IMR-90 (cell line): ENCODE results near the gene SEL1L3. TPM values are rescaled to one million over a fixed set of nuclear protein-coding genes. Genes with fewer than 3 reads are reported as not detected.

ENCODE experiments used
- ATAC-seq: fragments of 200-7000 bp; cut with Tn5 transposase; 2 replicates; pipeline ENCODE4 v1.9.1; 2020; ENCODE audit warnings: low read depth, mild to moderate bottlenecking, moderate library complexity
- BruUV-seq: library from RNA; stranded (reverse); fragments of 400-500 nt; replicated peaks from 2 replicates; lab custom pipeline; 2021; lab: Mats Ljungman, UMichigan
- CTCF ChIA-PET: fragments of 300-600 bp; formaldehyde crosslinking; extraction: SDS; loops from one replicate; lab custom pipeline; 2021; ENCODE audit warnings: antibody characterized with exemption; lab: Yijun Ruan, JAX
- POLR2A ChIA-PET: fragments of 300-600 bp; sonication (Branson Sonifier 250); formaldehyde crosslinking; loops from one replicate; lab custom pipeline; 2022; ENCODE audit warnings: antibody characterized with exemption; ENCODE audit not compliant: unreplicated experiment; lab: Charles Lee
- DNase-seq: peaks from one replicate; pipeline ENCODE4 v3.0.0; 2013
- H2AFZ ChIP-seq: replicated peaks from 2 replicates; pipeline ENCODE3; 2013; ENCODE audit warnings: low read length, mild to moderate bottlenecking; ENCODE audit not compliant: poor library complexity
- H2AK5ac ChIP-seq: 2 replicates; pipeline ENCODE4 v1.6.1; 2013; ENCODE audit warnings: low read depth, low read length, inconsistent platforms
- H2AK9ac ChIP-seq: replicated peaks from 2 replicates; pipeline ENCODE3; 2013; ENCODE audit warnings: mild to moderate bottlenecking, low read depth, low read length, moderate library complexity; ENCODE audit not compliant: poor library complexity
- H2BK120ac ChIP-seq: 2 replicates; pipeline ENCODE4 v1.6.1; 2013; ENCODE audit warnings: low read depth, low read length, inconsistent platforms
- H2BK15ac ChIP-seq: 3 replicates; pipeline ENCODE4 v1.6.1; 2013; ENCODE audit warnings: low read depth, low read length, inconsistent platforms
- H2BK20ac ChIP-seq: 2 replicates; pipeline ENCODE4 v1.6.1; 2013; ENCODE audit warnings: low read depth, mild to moderate bottlenecking, inconsistent platforms, low read length, moderate library complexity
- H2BK5ac ChIP-seq: 2 replicates; pipeline ENCODE4 v1.6.1; 2013; ENCODE audit warnings: mild to moderate bottlenecking, low read depth, low read length, inconsistent platforms; ENCODE audit not compliant: poor library complexity, severe bottlenecking
- H3K14ac ChIP-seq: replicated peaks from 2 replicates; pipeline ENCODE4 v1.6.1; 2013; ENCODE audit warnings: low read depth, low read length, inconsistent platforms
- H3K18ac ChIP-seq: 2 replicates; pipeline ENCODE4 v1.6.1; 2013; ENCODE audit warnings: low read depth, low read length, control low read depth
- H3K23ac ChIP-seq: 2 replicates; pipeline ENCODE4 v1.6.1; 2013; ENCODE audit warnings: low read depth, low read length, inconsistent platforms
- H3K27ac ChIP-seq: 2 replicates; pipeline ENCODE4 v1.5.1; 2013; ENCODE audit warnings: mild to moderate bottlenecking, control low read depth, low read length; ENCODE audit not compliant: insufficient read depth
- H3K27me3 ChIP-seq: 2 replicates; pipeline ENCODE4 v1.6.1; 2013; ENCODE audit warnings: low read length; ENCODE audit not compliant: control insufficient read depth, insufficient read depth
- H3K36me3 ChIP-seq: 2 replicates; pipeline ENCODE4 v1.6.1; 2013; ENCODE audit warnings: low read length, mixed read lengths; ENCODE audit not compliant: control insufficient read depth, insufficient read depth
- H3K4ac ChIP-seq: 2 replicates; pipeline ENCODE4 v1.6.1; 2013; ENCODE audit warnings: low read depth, low read length, inconsistent platforms
- H3K4me1 ChIP-seq: 2 replicates; pipeline ENCODE4 v1.6.1; 2013; ENCODE audit warnings: low read length, mixed read lengths; ENCODE audit not compliant: control insufficient read depth, insufficient read depth
- H3K4me2 ChIP-seq: 2 replicates; pipeline ENCODE4 v1.6.1; 2013; ENCODE audit warnings: low read depth, mild to moderate bottlenecking, control low read depth, low read length, moderate library complexity
- H3K4me3 ChIP-seq: 2 replicates; pipeline ENCODE4 v1.5.1; 2013; ENCODE audit warnings: low read depth, mild to moderate bottlenecking, control low read depth, low read length, moderate library complexity; ENCODE audit not compliant: insufficient read depth
- H3K56ac ChIP-seq: 2 replicates; pipeline ENCODE4 v1.6.1; 2013; ENCODE audit warnings: low read length, inconsistent platforms; ENCODE audit not compliant: insufficient read depth; ENCODE audit errors: extremely low read depth
- H3K79me1 ChIP-seq, 2 experiments: 2 replicates each; pipeline ENCODE4 v1.6.1; 2013; ENCODE audit warnings: low read length in 2 of 2, inconsistent platforms in 1 of 2, low read depth in 1 of 2
- H3K9ac ChIP-seq: 2 replicates; pipeline ENCODE4 v1.6.1; 2013; ENCODE audit warnings: low read depth, low read length, control low read depth
- H3K9me1 ChIP-seq: 2 replicates; pipeline ENCODE4 v1.6.1; 2013; ENCODE audit warnings: low read length, inconsistent platforms; ENCODE audit not compliant: insufficient read depth
- H3K9me3 ChIP-seq: 2 replicates; pipeline ENCODE4 v1.6.1; 2013; ENCODE audit warnings: low read length; ENCODE audit not compliant: control insufficient read depth, insufficient read depth
- H4K20me1 ChIP-seq: 2 replicates; pipeline ENCODE4 v1.6.1; 2013; ENCODE audit warnings: low read length, inconsistent platforms; ENCODE audit not compliant: insufficient read depth
- H4K5ac ChIP-seq: 2 replicates; pipeline ENCODE4 v1.6.1; 2013; ENCODE audit warnings: mild to moderate bottlenecking, low read depth, low read length, control low read depth
- H4K8ac ChIP-seq, 2 experiments: 2 replicates each; pipeline ENCODE4 v1.6.1; 2013; ENCODE audit warnings: low read depth in 2 of 2, low read length in 2 of 2, control low read depth in 1 of 2, inconsistent platforms in 1 of 2
- H4K91ac ChIP-seq: 2 replicates; pipeline ENCODE4 v1.6.1; 2013; ENCODE audit warnings: low read depth, low read length, inconsistent platforms; ENCODE audit not compliant: insufficient read depth
- CEBPB ChIP-seq: IDR thresholded peaks from 2 replicates; pipeline ENCODE4 v1.6.1; 2012; ENCODE audit warnings: low read depth, low read length, improper control_type of control experiment
- FOS ChIP-seq: fragments of 150-350 bp; IDR thresholded peaks from 2 replicates; pipeline ENCODE4 v1.6.1; 2016; ENCODE audit warnings: low read depth, low read length
- MAFK ChIP-seq: IDR thresholded peaks from 2 replicates; pipeline ENCODE4 v1.6.1; 2012; ENCODE audit warnings: low read depth, low read length, improper control_type of control experiment
- MAZ ChIP-seq: IDR thresholded peaks from 2 replicates; pipeline ENCODE4 v1.6.1; 2012; ENCODE audit warnings: low read depth, mild to moderate bottlenecking, low read length, improper control_type of control experiment, moderate library complexity, borderline replicate concordance
- MXI1 ChIP-seq: IDR thresholded peaks from 2 replicates; pipeline ENCODE4 v1.6.1; 2012; ENCODE audit warnings: low read depth, mild to moderate bottlenecking, low read length, moderate library complexity, borderline replicate concordance
- NFE2L2 ChIP-seq: fragments of 150-350 bp; IDR thresholded peaks from 2 replicates; pipeline ENCODE4 v1.6.1; 2016; ENCODE audit warnings: low read depth, mild to moderate bottlenecking, low read length
- RCOR1 ChIP-seq: IDR thresholded peaks from 2 replicates; pipeline ENCODE4 v1.6.1; 2012; ENCODE audit warnings: mild to moderate bottlenecking, low read length, improper control_type of control experiment; ENCODE audit not compliant: insufficient replicate concordance
- RFX5 ChIP-seq: IDR thresholded peaks from 2 replicates; pipeline ENCODE4 v1.8.0; 2012; ENCODE audit warnings: low read depth, mild to moderate bottlenecking, low read length, moderate library complexity
- SMC3 ChIP-seq: fragments of 150-350 bp; IDR thresholded peaks from 2 replicates; pipeline ENCODE4 v1.6.1; 2016; ENCODE audit warnings: low read depth, mild to moderate bottlenecking, antibody characterized with exemption, low read length, moderate library complexity
- USF2 ChIP-seq: fragments of 150-350 bp; IDR thresholded peaks from 2 replicates; pipeline ENCODE4 v1.6.1; 2017; ENCODE audit warnings: mild to moderate bottlenecking, antibody characterized with exemption, low read length, low read depth
- WGBS, 2 experiments: methylation state at CpG; one replicate each; pipeline versions ENCODE4 v1.1.5 to v1.1.7; 2013; ENCODE audit warnings: missing lambda C conversion rate in 2 of 2; ENCODE audit not compliant: insufficient read length in 1 of 2; ENCODE audit errors: extremely low coverage in 2 of 2; 5-methylcytosine and 5-hydroxymethylcytosine counted together
- dilution Hi-C: fragments of 300-500 bp; cut with HindIII; formaldehyde crosslinking; loops from one replicate; pipeline ENCODE4 v1.14.3; 2018; ENCODE audit warnings: low sequenced_read_pairs; ENCODE audit not compliant: unreplicated experiment
- in situ Hi-C: fragments of 300-500 bp; cut with MboI; formaldehyde crosslinking; loops from 3 replicates; pipeline ENCODE4 v1.14.3; 2019; ENCODE audit warnings: low sequenced_read_pairs, inconsistent platforms, mixed read lengths
- intact Hi-C: fragments of 100-400 bp; cut with micrococcal nuclease; formaldehyde crosslinking; loops from 2 replicates; pipeline ENCODE4 v1.10.0; 2022
- polyA plus RNA-seq, 3 experiments: library from polyadenylated mRNA; depleted of rRNA; stranded (reverse); fragments of >200 nt; gene quantifications; 2 replicates each; pipeline ENCODE4 v1.2.3, GENCODE V29; 2012; ENCODE audit warnings: low replicate concordance in 1 of 3
- total RNA-seq: library from RNA; depleted of rRNA; stranded (reverse); fragments of >200 nt; gene quantifications from 2 replicates; pipeline ENCODE4 v1.2.3, GENCODE V29; 2012
- TF ChIP-seq, protein P1 (sequence below): fragments of 150-350 bp; IDR thresholded peaks from 2 replicates; pipeline ENCODE4 v1.6.1; 2016; ENCODE audit warnings: low read depth, mild to moderate bottlenecking, low read length, moderate library complexity, borderline replicate concordance

SEL1L3 gene
- total and polyA plus RNA-seq, 2 of the 4 experiments (the other 2 are of a cell fraction), result 16.4 to 43.7 TPM

DNA sequence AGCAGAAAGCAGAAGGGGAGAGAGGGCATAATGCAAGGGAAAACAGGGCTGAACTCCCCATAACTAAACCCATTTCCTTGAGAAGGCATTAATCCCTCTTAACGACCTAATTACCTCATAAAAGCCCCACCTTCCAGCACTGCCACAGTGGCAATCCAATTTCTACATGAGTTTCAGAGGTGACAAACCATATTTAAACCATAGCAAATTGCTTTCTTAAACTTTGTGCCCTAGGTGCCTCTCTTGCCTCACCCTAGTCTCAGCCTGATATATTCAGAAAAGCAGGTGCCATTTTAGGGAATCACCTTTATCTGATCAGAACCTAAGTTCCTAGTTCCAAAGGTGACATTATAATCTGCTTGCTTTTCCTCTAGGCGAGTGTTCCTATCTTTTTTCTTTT, 158.3 kb downstream of the SEL1L3 start:
- no peak overlapping the region for H2BK15ac ChIP-seq
- BruUV-seq, result no TSS peak
- H2BK5ac ChIP-seq, result no peak overlapping the region
- H3K9me1 ChIP-seq, result no peaks in the 10 kb centered on the region
- H3K56ac ChIP-seq, result no peak overlapping the region
- no peak overlapping the region for H3K18ac ChIP-seq
- H3K27me3 ChIP-seq, result no peaks in the 10 kb centered on the region
- no peak overlapping the region for H2AK9ac ChIP-seq
- H3K4me1 ChIP-seq, result no peaks in the 10 kb centered on the region
- no peak overlapping the region for H3K4ac ChIP-seq
- no peak overlapping the region for H3K23ac ChIP-seq
- H3K4me2 ChIP-seq, result no peak overlapping the region
- H3K9ac ChIP-seq, result no peak overlapping the region
- no peak overlapping the region for H2BK20ac ChIP-seq
- H4K5ac ChIP-seq, result no peak overlapping the region
- 38% methylated on average over 2 of the region's 2 CpGs; no CpG with 5 or more reads in 1 of the 2 experiments for WGBS, 2 experiments
- H4K91ac ChIP-seq, result no peak overlapping the region
- H3K27ac ChIP-seq, result no peak overlapping the region
- no peak overlapping the region for H4K8ac ChIP-seq
- ChIA-PET POLR2A (interaction anchor here (0.6 kb wide), 1 partner anchor 120 kb away, joined by 3 read pairs; no protein-coding TSS in a partner anchor), CTCF (interaction anchor here (1.6 kb wide), 1 partner anchor 11 kb away, joined by 4 read pairs; no protein-coding TSS in a partner anchor)
- dilution Hi-C loops, result no loop called here
- intact Hi-C loops, result no loop called here
- ATAC-seq, result no peak
- H3K9me3 ChIP-seq, result no peaks in the 10 kb centered on the region
- H3K14ac ChIP-seq, result no peak overlapping the region
- no peak overlapping the region for H2BK120ac ChIP-seq
- no peak overlapping the region for H3K4me3 ChIP-seq
- H2AK5ac ChIP-seq, result no peak overlapping the region
- no peaks in the 10 kb centered on the region for H4K20me1 ChIP-seq
- H3K79me1 ChIP-seq, result no peaks in the 10 kb centered on the region
- TF ChIP-seq RFX5 (no peak), MAFK (no peak), SMC3 (no peak), RCOR1 (no peak), CEBPB (no peak), MAZ (no peak), NFE2L2 (no peak), USF2 (no peak), FOS (no peak), MXI1 (no peak)
- TF ChIP-seq, protein P1, sequence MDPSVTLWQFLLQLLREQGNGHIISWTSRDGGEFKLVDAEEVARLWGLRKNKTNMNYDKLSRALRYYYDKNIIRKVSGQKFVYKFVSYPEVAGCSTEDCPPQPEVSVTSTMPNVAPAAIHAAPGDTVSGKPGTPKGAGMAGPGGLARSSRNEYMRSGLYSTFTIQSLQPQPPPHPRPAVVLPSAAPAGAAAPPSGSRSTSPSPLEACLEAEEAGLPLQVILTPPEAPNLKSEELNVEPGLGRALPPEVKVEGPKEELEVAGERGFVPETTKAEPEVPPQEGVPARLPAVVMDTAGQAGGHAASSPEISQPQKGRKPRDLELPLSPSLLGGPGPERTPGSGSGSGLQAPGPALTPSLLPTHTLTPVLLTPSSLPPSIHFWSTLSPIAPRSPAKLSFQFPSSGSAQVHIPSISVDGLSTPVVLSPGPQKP, result no peak
- no peak overlapping the region for H2AFZ ChIP-seq
- in situ Hi-C loops, result no loop called here
- no peak for DNase-seq
- no peaks in the 10 kb centered on the region for H3K36me3 ChIP-seq
